Endothelial cell of umbilical vein (primary cell): ENCODE measurements around the gene ARFGEF3. TPM values are rescaled to one million over a fixed set of nuclear protein-coding genes. Genes with fewer than 3 reads are reported as not detected.
A peak's percentile ranks its signal among the peaks of the same experiment; 100 is the strongest.

Experiments used
- BruUV-seq: library from RNA; stranded (reverse); fragments of 400-500 nt; replicated peaks from 2 replicates; lab custom pipeline; 2021; lab: Mats Ljungman, UMichigan
- CTCF ChIA-PET: fragments of 300-600, 350-600 bp; sonication (Branson Sonifier 250); formaldehyde crosslinking; loops from one replicate; lab custom pipeline; 2021; ENCODE audit warnings: antibody characterized with exemption, inconsistent platforms; lab: Charles Lee
- POLR2A ChIA-PET: fragments of 300-600, 350-600 bp; sonication (Branson Sonifier 250); formaldehyde crosslinking; loops from one replicate; lab custom pipeline; 2021; ENCODE audit warnings: antibody characterized with exemption, inconsistent platforms; lab: Charles Lee
- DNase-seq: peaks from one replicate; pipeline ENCODE4 v3.0.0-alpha.2; 2011; ENCODE audit warnings: low read depth, low spot score
- FAIRE-seq: peaks from 2 replicates; lab custom pipeline; 2011; peaks lifted over from hg19 to GRCh38; lab: Jason Lieb, UNC
- H2AFZ ChIP-seq: 2 replicates; pipeline ENCODE4 v1.6.0; 2012; ENCODE audit warnings: low read depth, low read length, control low read depth, inconsistent platforms
- H3K27ac ChIP-seq: 2 replicates; pipeline ENCODE4 v1.5.1; 2011; ENCODE audit warnings: low read depth, mild to moderate bottlenecking, control low read depth, low read length, moderate library complexity; ENCODE audit not compliant: insufficient read depth
- H3K27me3 ChIP-seq, 2 experiments: 2 replicates each; pipeline versions ENCODE4 v1.6.0 to v1.6.1; 2011; ENCODE audit warnings: low read length in 2 of 2, mixed read lengths in 1 of 2; ENCODE audit not compliant: control insufficient read depth in 2 of 2, insufficient read depth in 2 of 2
- H3K36me3 ChIP-seq, 2 experiments: 2 replicates in 1 of 2; 3 replicates in 1 of 2; pipeline ENCODE4 v1.5.1; 2011; ENCODE audit warnings: low read length in 2 of 2, mild to moderate bottlenecking in 1 of 2, moderate library complexity in 1 of 2; ENCODE audit not compliant: control insufficient read depth in 2 of 2, insufficient read depth in 2 of 2; ENCODE audit errors: extremely low read depth in 1 of 2
- H3K4me1 ChIP-seq: 3 replicates; pipeline ENCODE4 v1.5.1; 2011; ENCODE audit warnings: mild to moderate bottlenecking, low read length; ENCODE audit not compliant: control insufficient read depth, insufficient read depth; ENCODE audit errors: extremely low read depth
- H3K4me2 ChIP-seq: 2 replicates; pipeline ENCODE4 v1.6.1; 2011; ENCODE audit warnings: low read length, control low read depth, mixed read lengths; ENCODE audit not compliant: insufficient read depth
- H3K4me3 ChIP-seq, 3 experiments: fragments of 200-600 bp in 1 of 3; sonication (generic), shearing (Covaris generic) in 1 of 3; replicated peaks in 1 of 3; 2 replicates each; pipeline ENCODE4 v1.5.1; 2011 to 2016; ENCODE audit warnings: control low read depth in 3 of 3, low read length in 3 of 3, mild to moderate bottlenecking in 2 of 3, inconsistent platforms in 1 of 3, low read depth in 1 of 3, moderate library complexity in 1 of 3; ENCODE audit not compliant: insufficient read depth in 1 of 3
- H3K79me2 ChIP-seq: 2 replicates; pipeline ENCODE4 v1.6.0; 2012; ENCODE audit warnings: low read length, inconsistent platforms; ENCODE audit not compliant: control insufficient read depth, insufficient read depth
- H3K9ac ChIP-seq: replicated peaks from 2 replicates; pipeline ENCODE3; 2011; ENCODE audit warnings: low read length, control low read depth; ENCODE audit not compliant: insufficient read depth; ENCODE audit errors: extremely low read depth
- H3K9me1 ChIP-seq: replicated peaks from 3 replicates; pipeline ENCODE4 v1.6.0; 2011; ENCODE audit warnings: mild to moderate bottlenecking, low read length; ENCODE audit not compliant: control insufficient read depth, insufficient read depth; ENCODE audit errors: extremely low read depth
- H3K9me3 ChIP-seq: replicated peaks from 2 replicates; pipeline ENCODE4 v1.5.1; 2012; ENCODE audit warnings: low read length, inconsistent platforms; ENCODE audit not compliant: control insufficient read depth, insufficient read depth
- H4K20me1 ChIP-seq: replicated peaks from 2 replicates; pipeline ENCODE3; 2011; ENCODE audit warnings: mild to moderate bottlenecking, low read length; ENCODE audit not compliant: control insufficient read depth, insufficient read depth; ENCODE audit errors: extremely low read depth
- CTCF ChIP-seq, 2 donors: IDR thresholded peaks; 1 replicate in 1 of 2; 2 replicates in 1 of 2; pipeline ENCODE4 v1.5.1; 2011; ENCODE audit warnings: low read length in 2 of 2, mild to moderate bottlenecking in 2 of 2, moderate library complexity in 2 of 2, control low read depth in 1 of 2, inconsistent platforms in 1 of 2, low read depth in 1 of 2; ENCODE audit not compliant: insufficient read depth in 1 of 2; ENCODE audit errors: extremely low read depth in 1 of 2
- EZH2 ChIP-seq: IDR thresholded peaks from 2 replicates; pipeline ENCODE4 v1.6.1; 2012; ENCODE audit warnings: borderline replicate concordance, low read depth, mild to moderate bottlenecking, moderate library complexity, low read length, inconsistent platforms; ENCODE audit not compliant: severe bottlenecking
- FOS ChIP-seq: IDR thresholded peaks from 2 replicates; pipeline ENCODE4 v1.6.1; 2011; ENCODE audit warnings: mild to moderate bottlenecking, low read length, moderate library complexity, borderline replicate concordance; ENCODE audit not compliant: insufficient read depth
- GATA2 ChIP-seq: IDR thresholded peaks from 2 replicates; pipeline ENCODE4 v1.7.0; 2011; ENCODE audit warnings: low read depth, mild to moderate bottlenecking, moderate library complexity, mixed read lengths, low read length; ENCODE audit not compliant: insufficient read length, insufficient read depth
- JUN ChIP-seq: IDR thresholded peaks from 2 replicates; pipeline ENCODE4 v1.6.1; 2011; ENCODE audit warnings: borderline replicate concordance, low read depth; ENCODE audit not compliant: insufficient read length, insufficient read depth
- MAX ChIP-seq: IDR thresholded peaks from 2 replicates; pipeline ENCODE4 v1.6.1; 2011; ENCODE audit not compliant: insufficient read depth, insufficient read length
- MYC ChIP-seq: IDR thresholded peaks from one replicate; pipeline ENCODE4 v1.6.1; 2011; ENCODE audit warnings: mild to moderate bottlenecking, low read depth, low read length
- POLR2A ChIP-seq: IDR thresholded peaks from 2 replicates; pipeline ENCODE4 v1.6.1; 2012; ENCODE audit warnings: low read depth, mild to moderate bottlenecking, control low read depth, low read length
- POLR2AphosphoS5 ChIP-seq: IDR thresholded peaks from 2 replicates; pipeline ENCODE4 v1.6.1; 2012; ENCODE audit warnings: low read depth, mild to moderate bottlenecking, control low read depth, low read length, moderate library complexity; ENCODE audit not compliant: insufficient read depth
- dilution Hi-C: fragments of 300-500 bp; cut with MboI; formaldehyde crosslinking; loops from one replicate; pipeline ENCODE4 v1.15.0; 2019; ENCODE audit warnings: low sequenced_read_pairs; ENCODE audit not compliant: extremely low pct_ligation_motif_present
- intact Hi-C: fragments of 100-400 bp; cut with micrococcal nuclease; formaldehyde crosslinking; loops from one replicate; pipeline ENCODE4 v1.10.0; 2022
- polyA plus RNA-seq, 4 experiments: library from polyadenylated mRNA; depleted of rRNA in 3 of 4; stranded (reverse) in 3 of 4; unstranded in 1 of 4; fragments of >200 nt; gene quantifications; 2 replicates each; pipeline versions ENCODE4 v1.2.1 to v1.2.3, GENCODE V29; 2011 to 2012; ENCODE audit warnings: missing spikeins in 1 of 4
- total RNA-seq: library from RNA; stranded (reverse); gene quantifications from 2 replicates; pipeline ENCODE4 v1.2.3, GENCODE V29; 2021

The ARFGEF3 gene
- total and polyA plus RNA-seq, 2 donors (not counting 3 experiments of a cell fraction or from before 2014, with no cell fraction given) = 1.3 to 7.3 TPM

GRCh38 chr6:138346302-138347195, 184.8 kb downstream of the ARFGEF3 start:
- no peak for TF ChIP-seq MYC
- no peak for TF ChIP-seq POLR2AphosphoS5
- TF ChIP-seq GATA2 = no peak
- no peak for TF ChIP-seq EZH2
- no TSS peak for BruUV-seq
- no peak overlapping the region for H3K4me3 ChIP-seq
- DNase-seq (peak; percentile 67), FAIRE-seq (peak; percentile 72)
- no peaks in the 10 kb centered on the region for H3K79me2 ChIP-seq
- no peaks in the 10 kb centered on the region for H3K27me3 ChIP-seq
- no peak overlapping the region for H3K9ac ChIP-seq
- no peaks in the 10 kb centered on the region for H3K9me3 ChIP-seq
- no peaks in the 10 kb centered on the region for H4K20me1 ChIP-seq
- H3K9me1 ChIP-seq = no peaks in the 10 kb centered on the region
- no peak overlapping the region for H3K27ac ChIP-seq
- CTCF ChIA-PET = interaction anchor here (1.3 to 2.3 kb wide), 4 partner anchors 13 to 230 kb away, joined by 4 to 9 read pairs (median 6); partner anchors contain the start of gene HEBP2
- no peak overlapping the region for H3K4me2 ChIP-seq
- H3K4me1 ChIP-seq = no peaks in the 10 kb centered on the region
- intact Hi-C loops (no loop called here), dilution Hi-C loops (no loop called here)
- H3K36me3 ChIP-seq = no peaks in the 10 kb centered on the region
- POLR2A ChIA-PET = no interaction called here
- H2AFZ ChIP-seq = no peak overlapping the region

GRCh38 chr6:138347864-138348263, 186.1 kb downstream of the ARFGEF3 start:
- H3K9me3 ChIP-seq = no peaks in the 10 kb centered on the region
- CTCF ChIA-PET = interaction anchor here (2.1 kb wide), 1 partner anchor 24 kb away, joined by 7 read pairs; no protein-coding TSS in a partner anchor
- H3K4me2 ChIP-seq = no peak overlapping the region
- no peak for FAIRE-seq
- no peak for TF ChIP-seq POLR2AphosphoS5
- no peak for TF ChIP-seq MAX
- no peak for TF ChIP-seq EZH2
- TF ChIP-seq CTCF (IDR thresholded peaks at IDR 0.05; ENCODE audit: extremely low read depth in 1 of 2, insufficient read depth in 1 of 2, low read depth in 1 of 2, low read length in 2 of 2) = no peak
- no peak for TF ChIP-seq JUN
- no peak for TF ChIP-seq GATA2
- TF ChIP-seq POLR2A = no peak
- TF ChIP-seq FOS = no peak
- no peak for TF ChIP-seq MYC
- H3K9ac ChIP-seq = no peak overlapping the region
- DNase-seq = no peak
- no peaks in the 10 kb centered on the region for H3K27me3 ChIP-seq
- H3K27ac ChIP-seq = no peak overlapping the region
- no peaks in the 10 kb centered on the region for H3K36me3 ChIP-seq
- no TSS peak for BruUV-seq
- H3K9me1 ChIP-seq = no peaks in the 10 kb centered on the region
- H3K4me1 ChIP-seq = no peaks in the 10 kb centered on the region
- POLR2A ChIA-PET = no interaction called here
- H4K20me1 ChIP-seq = no peaks in the 10 kb centered on the region
- intact Hi-C loops = no loop called here
- dilution Hi-C loops = no loop called here
- no peaks in the 10 kb centered on the region for H3K79me2 ChIP-seq
- no peak overlapping the region for H2AFZ ChIP-seq
- no peak overlapping the region for H3K4me3 ChIP-seq
